Urinary bladder (tissue), 4 donors: ENCODE data around the gene FARP2. TPM values are rescaled to one million over a fixed set of nuclear protein-coding genes. Genes with fewer than 3 reads are reported as not detected.
A peak's percentile ranks its signal among the peaks of the same experiment; 100 is the strongest.
"Not testable (repeated sequence)": the region's sequence is repeated elsewhere in the genome, so short reads cannot be mapped to it uniquely, and the experiment has no call there.

Experiments used
- DNase-seq: peaks from one replicate; pipeline ENCODE4 v3.0.0-alpha.2; 2015; ENCODE audit errors: extremely low spot score
- H3K27ac ChIP-seq: one replicate; pipeline ENCODE4 v1.5.1; 2013; ENCODE audit warnings: low read depth, mild to moderate bottlenecking, moderate library complexity
- H3K36me3 ChIP-seq: one replicate; pipeline ENCODE4 v1.6.1; 2013; ENCODE audit warnings: mild to moderate bottlenecking, moderate library complexity; ENCODE audit not compliant: insufficient read depth
- H3K4me1 ChIP-seq: one replicate; pipeline ENCODE4 v1.6.1; 2013; ENCODE audit warnings: mild to moderate bottlenecking, moderate library complexity; ENCODE audit not compliant: insufficient read depth
- H3K4me3 ChIP-seq: one replicate; pipeline ENCODE4 v1.5.1; 2013; ENCODE audit warnings: low read depth, low read length
- WGBS: extraction: QIAGEN DNeasy Blood & Tissue Kit; methylation state at CpG from one replicate; pipeline ENCODE4 v1.1.7; 2013; 5-methylcytosine and 5-hydroxymethylcytosine counted together
- polyA plus RNA-seq: library from polyadenylated mRNA; stranded (reverse); fragments of 200-250 nt; gene quantifications from one replicate; pipeline ENCODE4 v1.2.3, GENCODE V29; 2013
- total RNA-seq: library from RNA; depleted of rRNA; stranded (reverse); fragments of >200 nt; gene quantifications from one replicate; pipeline ENCODE4 v1.2.3, GENCODE V29; 2014
- donor health status: healthy with polysubstance abuse.
- donor health status: healthy.

Gene FARP2
- total and polyA plus RNA-seq, 2 donors: 16.2 to 51.7 TPM

GRCh38 chr2:241316825-241317224 is 39.3 kb upstream of the FARP2 start:
- peak overlapping the region; percentile 86 for H3K27ac ChIP-seq
- H3K4me1 ChIP-seq: no peaks in the 10 kb centered on the region
- 7% methylated on average over 4 of the region's 4 CpGs for WGBS
- no peaks in the 10 kb centered on the region for H3K36me3 ChIP-seq
- H3K4me3 ChIP-seq: peak overlapping the region; percentile 71
- no peak for DNase-seq

GRCh38 chr2:241317391-241317790 is 38.7 kb upstream of the FARP2 start:
- Histone ChIP-seq H3K4me3 (peak overlapping the region; percentile 5), H3K36me3 (no peaks in the 10 kb centered on the region), H3K27ac (no peak overlapping the region), H3K4me1 (no peaks in the 10 kb centered on the region)
- DNase-seq: no peak
- 34% methylated on average over 4 of the region's 4 CpGs for WGBS

- 92% methylated on average over 6 of the region's 6 CpGs for WGBS
- not testable (repeated sequence) for DNase-seq, H3K27ac ChIP-seq, H3K4me1 ChIP-seq, H3K4me3 ChIP-seq, H3K36me3 ChIP-seq
Observed at GRCh38 chr2:241318830-241319229, 37.3 kb upstream of the FARP2 start.

- DNase-seq: no peak
- Histone ChIP-seq H3K36me3 (no peaks in the 10 kb centered on the region), H3K4me1 (no peaks in the 10 kb centered on the region), H3K4me3 (no peak overlapping the region), H3K27ac (no peak overlapping the region)
- 91% methylated on average over 8 of the region's 8 CpGs for WGBS
Observed at GRCh38 chr2:241320394-241320793, 35.7 kb upstream of the FARP2 start.

DNA sequence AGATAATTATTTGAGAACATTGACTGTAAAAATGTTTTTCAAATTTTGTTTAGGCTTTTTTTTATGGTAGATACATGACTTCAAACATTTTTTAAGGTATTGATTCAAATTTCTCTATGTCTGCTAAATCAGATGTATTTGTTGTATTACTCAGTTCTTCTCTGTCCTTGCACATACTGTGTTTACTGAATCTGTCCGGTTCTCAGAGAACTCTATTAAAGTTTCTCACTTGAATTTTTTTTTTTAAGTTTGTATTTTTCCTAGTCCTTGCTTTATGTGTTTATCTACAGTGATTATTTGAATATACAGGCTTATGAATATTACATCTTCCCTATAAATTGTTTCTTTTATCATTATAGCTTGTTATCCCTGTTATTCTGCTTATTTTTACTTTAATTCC is 35.1 kb upstream of the FARP2 start:
- no peaks in the 10 kb centered on the region for H3K4me1 ChIP-seq

DNA sequence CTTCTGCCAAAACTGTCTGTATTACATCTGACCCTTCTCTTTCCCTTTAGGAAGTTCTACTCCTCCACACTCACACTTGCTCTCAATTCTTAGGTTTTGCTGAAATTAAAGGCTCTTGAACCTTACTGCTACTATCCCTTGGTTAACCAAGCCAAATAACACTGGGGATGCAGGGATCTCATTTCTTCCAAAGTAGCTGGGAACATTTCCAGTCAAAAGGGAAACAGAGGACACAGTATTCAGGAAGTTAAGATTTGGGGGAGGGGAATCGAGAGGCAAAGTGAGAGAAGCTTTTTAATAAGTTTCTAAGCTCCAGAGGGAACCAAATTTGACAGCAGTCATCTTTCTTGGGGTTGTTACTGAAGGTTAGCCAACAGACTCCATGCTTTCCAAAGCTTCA is 34.2 kb upstream of the FARP2 start:
- H3K27ac ChIP-seq: no peak overlapping the region
- 71% methylated on average over 1 of the region's 1 CpG for WGBS
- no peak for DNase-seq
- H3K36me3 ChIP-seq: peaks cover 2% of the 10 kb centered on the region
- H3K4me1 ChIP-seq: no peaks in the 10 kb centered on the region
- no peak overlapping the region for H3K4me3 ChIP-seq

More for the DNA sequence above, 35.1 kb upstream of the FARP2 start:
- Histone ChIP-seq H3K36me3 (no peaks in the 10 kb centered on the region), H3K27ac (no peak overlapping the region), H3K4me3 (no peak overlapping the region)
- DNase-seq: no peak
- WGBS: 32% methylated on average over 1 of the region's 1 CpG

GRCh38 chr2:241323778-241324177 is 32.3 kb upstream of the FARP2 start:
- no peak for DNase-seq
- peaks cover 2% of the 10 kb centered on the region for H3K36me3 ChIP-seq
- no peak overlapping the region for H3K4me3 ChIP-seq
- no peak overlapping the region for H3K27ac ChIP-seq
- H3K4me1 ChIP-seq: no peaks in the 10 kb centered on the region
- WGBS: 64% methylated on average over 5 of the region's 5 CpGs

DNA sequence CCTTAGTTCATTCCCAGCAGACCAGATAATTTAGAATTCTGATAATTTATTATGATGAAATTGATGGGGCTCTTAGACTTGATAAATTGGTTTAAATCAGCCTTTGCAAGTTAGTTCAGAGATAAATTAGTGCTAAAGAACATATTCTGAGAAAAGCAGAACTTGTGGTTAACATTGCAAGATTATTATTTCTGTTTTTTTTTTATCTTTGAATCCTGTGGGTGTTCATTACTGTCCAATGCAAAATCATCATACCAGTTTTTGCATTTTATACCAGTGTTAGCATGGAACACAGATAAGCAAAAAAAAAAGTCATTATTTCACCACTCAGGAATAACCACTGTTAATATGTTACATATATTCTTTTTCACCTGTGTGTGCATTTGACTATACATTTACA is 31.3 kb upstream of the FARP2 start:
- no peak overlapping the region for H3K27ac ChIP-seq
- no peak for DNase-seq
- peaks cover 2% of the 10 kb centered on the region for H3K36me3 ChIP-seq
- no peaks in the 10 kb centered on the region for H3K4me1 ChIP-seq
- H3K4me3 ChIP-seq: no peak overlapping the region

GRCh38 chr2:241325257-241325656 is 30.8 kb upstream of the FARP2 start:
- H3K4me1 ChIP-seq: no peaks in the 10 kb centered on the region
- WGBS: 97% methylated on average over 1 of the region's 1 CpG
- H3K4me3 ChIP-seq: no peak overlapping the region
- DNase-seq: no peak
- H3K36me3 ChIP-seq: peaks cover 2% of the 10 kb centered on the region
- H3K27ac ChIP-seq: no peak overlapping the region

DNA sequence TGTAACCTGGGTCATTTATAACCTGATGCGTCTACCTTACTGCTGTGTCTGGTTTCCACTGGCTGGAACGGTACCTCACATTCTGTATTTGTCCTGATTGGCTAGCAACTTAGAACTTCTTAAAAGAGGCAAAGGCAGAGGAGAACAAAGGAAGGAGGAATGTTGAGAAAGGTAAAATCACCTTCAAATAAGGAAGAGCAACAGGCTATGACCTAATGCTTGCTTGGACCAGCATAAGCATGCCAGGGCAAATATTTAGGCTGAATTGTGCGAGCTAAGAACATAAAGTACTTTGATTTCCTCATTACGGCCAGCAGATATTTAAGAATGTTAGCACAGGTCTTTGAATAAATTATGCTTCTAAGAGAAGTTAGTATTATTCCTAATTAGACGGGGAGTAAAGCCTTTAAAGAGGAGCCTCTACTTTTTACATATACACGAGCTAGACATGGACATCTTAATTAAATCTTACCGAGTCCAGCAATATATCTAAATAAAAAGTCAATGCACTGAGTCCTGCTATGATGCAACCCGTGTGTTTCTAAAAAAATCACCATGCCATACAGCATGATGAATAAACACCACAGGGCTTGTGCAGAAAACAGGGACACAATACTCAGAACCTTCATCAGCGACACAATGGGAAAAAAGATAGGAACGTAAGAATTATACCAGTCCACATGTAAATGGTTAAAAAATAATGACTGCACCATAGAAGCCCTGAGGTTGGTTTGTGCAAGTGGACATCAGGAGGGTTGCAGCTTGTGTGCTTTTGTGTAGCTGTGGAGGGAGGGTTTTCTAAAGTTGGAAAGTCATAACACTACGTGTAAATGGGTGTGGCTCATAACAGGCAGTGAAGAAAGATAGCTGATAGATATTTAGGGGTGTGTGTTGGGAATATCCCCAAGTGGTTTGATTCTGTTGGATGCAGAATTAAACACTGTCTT is 26.1 kb upstream of the FARP2 start:
- H3K27ac ChIP-seq: peak overlapping the region; percentile 50
- no peak for DNase-seq
- 84% methylated on average over 11 of the region's 11 CpGs for WGBS
- H3K4me3 ChIP-seq: no peak overlapping the region
- peaks cover 2% of the 10 kb centered on the region for H3K36me3 ChIP-seq
- no peaks in the 10 kb centered on the region for H3K4me1 ChIP-seq

GRCh38 chr2:241330616-241330981 is 25.5 kb upstream of the FARP2 start:
- peaks cover 4% of the 10 kb centered on the region for H3K36me3 ChIP-seq
- WGBS: 88% methylated on average over 4 of the region's 4 CpGs
- no peak for DNase-seq
- H3K4me3 ChIP-seq: no peak overlapping the region
- peak overlapping the region; percentile 5 for H3K27ac ChIP-seq
- no peaks in the 10 kb centered on the region for H3K4me1 ChIP-seq

GRCh38 chr2:241334813-241335212 is 21.3 kb upstream of the FARP2 start:
- H3K36me3 ChIP-seq: peaks cover 13% of the 10 kb centered on the region
- WGBS: 86% methylated on average over 2 of the region's 2 CpGs
- no peaks in the 10 kb centered on the region for H3K4me1 ChIP-seq
- H3K27ac ChIP-seq: no peak overlapping the region
- H3K4me3 ChIP-seq: no peak overlapping the region
- no peak for DNase-seq

DNA sequence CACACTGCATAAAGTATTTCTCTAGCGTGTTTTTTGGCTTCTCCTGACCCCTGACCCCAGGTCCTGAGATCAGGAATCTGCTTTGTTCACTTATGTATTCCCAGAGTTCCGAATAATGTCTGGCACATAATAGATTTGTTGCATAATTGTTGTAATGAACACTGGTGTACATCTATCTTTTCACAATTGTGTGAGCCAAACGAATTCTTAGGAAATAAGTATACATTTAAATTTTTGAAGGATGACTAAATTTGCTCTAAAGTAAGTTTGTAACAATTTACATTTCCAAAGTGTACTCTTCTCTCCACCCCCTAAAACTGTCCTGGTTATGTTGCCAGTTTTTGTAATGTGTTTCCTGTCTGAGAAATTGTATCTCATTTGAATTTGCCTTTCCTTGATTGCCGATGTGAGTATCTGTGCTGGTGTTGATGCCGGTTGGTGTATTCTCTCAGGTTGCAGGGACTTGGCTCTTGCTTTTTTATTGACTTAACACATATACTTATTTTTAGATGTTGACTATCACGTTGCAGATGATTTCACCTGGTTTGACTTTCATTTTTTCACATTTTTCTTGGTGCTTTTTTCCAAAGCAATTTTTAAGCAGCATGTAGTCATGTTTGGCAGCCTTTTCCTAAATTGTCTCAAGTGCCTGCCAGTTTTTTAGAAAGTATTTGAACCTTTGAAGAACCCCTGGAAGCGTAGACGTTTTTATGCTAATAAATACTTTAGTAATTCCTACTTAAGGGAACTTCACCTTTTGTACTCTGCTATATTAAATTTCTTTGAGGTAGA is 16.1 kb upstream of the FARP2 start:
- DNase-seq: no peak
- H3K4me3 ChIP-seq: no peak overlapping the region
- 67% methylated on average over 8 of the region's 8 CpGs for WGBS
- H3K27ac ChIP-seq: no peak overlapping the region
- no peaks in the 10 kb centered on the region for H3K4me1 ChIP-seq
- peaks cover 20% of the 10 kb centered on the region for H3K36me3 ChIP-seq

DNA sequence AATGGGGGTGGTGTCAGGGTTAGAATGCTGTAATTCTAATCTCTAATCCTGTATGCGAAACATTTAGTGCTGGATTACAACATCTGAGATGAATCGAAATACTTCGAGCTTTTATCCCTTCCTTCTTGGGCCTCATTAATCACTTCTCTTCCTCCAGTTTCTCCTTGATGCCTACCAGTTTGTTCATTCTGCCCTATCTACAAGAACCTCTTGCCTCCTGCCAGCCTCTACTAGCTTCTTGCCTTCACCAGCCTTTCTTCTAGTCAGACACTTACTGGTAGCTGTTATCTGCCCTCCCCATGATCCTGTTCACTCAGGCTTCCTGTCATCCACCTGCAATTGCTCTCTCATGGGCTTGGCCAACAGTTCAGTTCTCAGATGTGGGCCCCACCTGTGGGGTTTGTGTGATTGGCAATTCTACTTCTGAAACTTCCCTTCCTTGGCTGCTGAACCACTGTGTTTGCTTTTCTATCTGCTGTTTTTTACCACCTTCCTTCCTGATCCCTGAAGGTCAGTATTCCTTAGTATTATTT is 15.4 kb upstream of the FARP2 start:
- WGBS: 83% methylated on average over 3 of the region's 3 CpGs
- Histone ChIP-seq H3K4me1 (no peaks in the 10 kb centered on the region), H3K27ac (no peak overlapping the region), H3K36me3 (peaks cover 19% of the 10 kb centered on the region), H3K4me3 (no peak overlapping the region)
- DNase-seq: no peak
